Measurements from ENCODE around the gene CAPRIN1.
"Not testable (repeated sequence)": the region's sequence is repeated elsewhere in the genome, so short reads cannot be mapped to it uniquely, and the experiment has no call there.

Gene CAPRIN1

DNA sequence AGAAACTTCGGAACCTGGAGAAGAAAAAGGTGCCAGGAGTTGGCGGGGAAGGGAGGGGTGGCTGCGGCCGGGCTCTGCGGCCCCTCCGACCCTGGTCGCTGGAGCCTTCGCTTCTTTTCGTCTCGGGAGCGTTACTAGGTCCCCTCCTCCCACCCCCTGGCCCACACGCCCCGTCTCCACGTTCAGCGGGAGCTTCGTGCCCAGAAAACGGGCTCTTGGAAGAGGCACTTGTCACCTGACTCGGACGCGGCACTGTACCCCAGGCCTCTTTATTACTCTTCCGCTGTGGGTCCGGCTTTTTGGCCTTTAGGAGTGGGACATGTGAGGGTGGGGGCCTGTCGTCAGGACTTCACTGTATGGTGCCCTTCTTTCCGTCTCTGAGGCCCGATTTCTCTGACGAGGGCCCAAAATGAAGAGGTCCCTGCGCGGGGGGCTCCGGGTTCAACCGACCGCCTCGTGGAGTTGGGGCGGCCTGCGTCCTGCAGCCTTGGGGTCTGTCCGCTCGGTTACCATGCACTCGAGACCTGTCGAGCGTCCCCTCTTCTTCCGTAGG, 1.2 kb downstream of the CAPRIN1 start:
- peak; percentile 35 to 48 for DNase-seq

- DNase-seq: peak; percentile 77 to 84
Observed at GRCh38 chr11:34053161-34053686, 1.7 kb downstream of the CAPRIN1 start.

DNA sequence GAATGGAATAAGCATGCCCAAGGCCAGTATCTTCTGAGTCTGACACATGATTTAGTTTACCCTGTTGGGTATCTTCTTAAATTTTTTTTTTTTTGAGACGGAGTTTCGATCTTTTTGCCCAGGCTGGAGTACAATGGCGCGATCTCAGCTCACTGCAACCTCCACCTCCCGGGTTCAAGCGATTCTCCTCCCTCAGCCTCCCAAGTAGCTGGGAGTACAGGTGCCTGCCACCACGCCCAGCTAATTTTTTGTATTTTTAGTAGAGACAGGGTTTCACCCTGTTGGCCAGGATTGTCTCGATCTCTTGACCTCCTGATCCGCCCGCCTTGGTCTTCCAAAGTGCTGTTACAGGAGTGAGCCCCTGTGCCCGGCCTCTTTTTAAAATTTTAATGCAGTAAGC, 2.8 kb downstream of the CAPRIN1 start:
- not testable (repeated sequence) for DNase-seq

DNA sequence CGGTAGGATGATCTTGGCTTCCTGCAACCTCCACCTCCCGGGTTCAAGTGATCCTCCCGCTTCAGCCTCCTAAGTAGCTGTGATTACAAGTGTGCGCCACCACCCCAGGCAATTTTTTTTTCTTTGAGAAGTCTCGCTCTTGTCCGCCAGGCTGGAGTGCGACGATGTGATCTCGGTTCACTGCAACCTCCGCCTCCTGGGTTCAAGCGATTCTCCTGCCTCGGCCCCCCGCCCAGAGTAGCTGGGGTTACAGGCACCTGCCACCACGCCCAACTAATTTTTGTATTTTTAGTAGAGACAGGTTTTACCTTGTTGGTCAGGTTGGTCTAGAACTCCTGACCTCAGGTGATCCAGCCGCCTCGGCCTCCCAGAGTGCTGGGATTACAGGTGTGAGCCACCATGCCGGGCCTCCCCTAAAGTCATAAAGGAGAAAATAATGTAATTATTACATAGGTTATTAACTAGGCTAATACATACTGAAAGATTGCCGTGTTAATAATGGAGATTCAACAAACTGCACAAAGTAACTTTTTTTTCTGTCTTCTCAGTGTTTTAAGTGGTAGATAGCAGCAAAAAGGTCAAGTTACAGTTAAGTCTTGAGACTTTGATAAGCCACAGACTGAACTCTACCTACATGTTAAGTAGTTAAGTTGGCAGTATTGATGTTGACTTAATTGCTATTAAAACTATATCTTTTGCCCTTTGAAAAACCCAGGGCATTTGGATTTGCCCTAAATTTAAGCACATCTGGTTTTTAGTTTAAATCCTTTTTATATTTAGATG, 3.9 kb downstream of the CAPRIN1 start:
- no peak for DNase-seq

DNA sequence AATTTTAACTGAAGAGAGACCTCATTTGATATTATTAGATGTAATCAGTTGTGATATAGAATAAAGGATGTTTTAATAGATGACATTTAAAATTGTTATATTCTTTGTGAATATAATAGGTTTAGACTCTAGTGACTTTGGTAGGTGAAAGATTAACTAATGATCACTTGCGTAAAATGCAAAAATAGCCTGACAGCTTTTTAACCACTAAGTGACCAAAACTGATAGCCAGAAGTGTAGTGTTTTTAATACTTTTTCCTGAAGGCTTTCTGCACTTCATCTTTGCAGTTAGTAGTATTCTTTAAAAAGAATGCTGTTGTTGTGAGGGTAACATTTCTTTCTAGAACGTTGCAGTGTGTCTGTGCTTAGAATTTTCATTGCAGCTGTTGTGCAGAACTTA, 5.1 kb downstream of the CAPRIN1 start:
- DNase-seq: no peak

DNA sequence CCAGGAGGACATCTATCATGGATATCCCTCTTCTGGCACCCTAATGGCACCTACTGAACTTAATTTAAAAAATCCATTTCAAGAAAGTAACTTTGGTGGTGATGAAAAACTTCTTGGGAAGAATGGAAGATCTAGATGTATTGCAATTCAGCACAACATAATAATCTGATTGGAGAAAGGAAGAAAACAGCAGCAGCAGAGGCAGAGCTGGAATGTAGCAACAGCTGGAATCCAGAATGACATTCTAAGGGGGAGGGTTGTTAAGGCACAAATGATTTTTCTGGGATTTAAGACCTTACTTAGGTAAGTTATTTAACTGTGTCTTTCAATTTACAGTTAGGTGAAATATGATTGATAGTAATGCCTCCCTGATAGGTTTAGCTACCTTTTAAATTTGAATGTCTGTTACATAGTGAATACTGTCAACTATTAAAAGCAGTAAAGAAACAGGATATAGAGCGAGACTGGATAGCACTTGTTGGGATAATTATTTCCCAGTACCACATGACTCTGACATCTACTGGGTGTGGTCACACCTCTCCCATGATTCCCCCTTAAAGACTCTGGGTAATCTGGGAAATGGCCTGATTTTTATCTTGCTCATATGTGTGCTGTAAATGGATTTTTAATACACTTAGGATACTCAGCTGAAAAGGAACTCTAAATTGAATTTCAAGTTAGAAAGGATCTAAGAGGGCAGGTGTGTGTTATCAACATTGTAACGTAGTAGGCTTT, 11.7 kb downstream of the CAPRIN1 start:
- no peak for DNase-seq

DNA sequence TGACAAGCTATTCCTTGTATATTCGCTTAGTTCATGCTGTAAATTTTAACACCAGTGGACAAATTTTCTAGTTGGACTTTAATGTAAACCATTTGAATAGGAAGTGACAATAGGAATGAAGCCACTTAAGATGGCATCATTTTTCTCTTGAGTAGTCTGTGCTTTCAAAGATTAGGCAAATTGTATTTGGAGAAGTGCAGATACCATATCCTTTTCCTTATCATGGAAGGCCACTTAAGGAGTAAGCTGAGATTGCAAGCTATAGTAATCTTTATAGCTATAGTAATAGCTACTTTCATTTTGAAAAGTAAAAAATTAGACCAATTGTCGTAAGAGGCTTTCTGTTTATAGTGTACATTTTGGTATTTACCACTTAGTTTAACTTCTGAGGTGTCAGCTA, 12.8 kb downstream of the CAPRIN1 start:
- no peak for DNase-seq

GRCh38 chr11:34065505-34066203, 14.1 kb downstream of the CAPRIN1 start:
- DNase-seq: peak; percentile 9 to 18

DNA sequence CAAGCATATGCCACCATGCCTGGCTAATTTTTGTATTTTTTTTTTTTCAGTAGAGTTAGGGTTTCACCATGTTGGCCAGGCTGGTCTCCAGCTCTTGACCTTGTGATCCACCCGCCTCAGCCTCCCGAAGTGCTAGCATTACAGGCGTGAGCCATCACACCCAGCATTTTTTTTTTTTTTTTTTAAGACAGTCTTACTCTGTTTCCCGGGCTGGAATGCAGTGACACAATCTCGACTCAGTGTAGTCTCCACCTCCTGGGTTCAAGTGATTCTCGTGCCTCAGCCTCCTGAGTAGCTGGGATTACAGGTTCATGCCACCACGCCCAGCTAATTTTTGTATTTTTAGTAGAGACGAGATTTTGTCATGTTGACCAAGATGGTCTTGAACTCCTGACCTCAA, 15.2 kb downstream of the CAPRIN1 start:
- DNase-seq: not testable (repeated sequence)

DNA sequence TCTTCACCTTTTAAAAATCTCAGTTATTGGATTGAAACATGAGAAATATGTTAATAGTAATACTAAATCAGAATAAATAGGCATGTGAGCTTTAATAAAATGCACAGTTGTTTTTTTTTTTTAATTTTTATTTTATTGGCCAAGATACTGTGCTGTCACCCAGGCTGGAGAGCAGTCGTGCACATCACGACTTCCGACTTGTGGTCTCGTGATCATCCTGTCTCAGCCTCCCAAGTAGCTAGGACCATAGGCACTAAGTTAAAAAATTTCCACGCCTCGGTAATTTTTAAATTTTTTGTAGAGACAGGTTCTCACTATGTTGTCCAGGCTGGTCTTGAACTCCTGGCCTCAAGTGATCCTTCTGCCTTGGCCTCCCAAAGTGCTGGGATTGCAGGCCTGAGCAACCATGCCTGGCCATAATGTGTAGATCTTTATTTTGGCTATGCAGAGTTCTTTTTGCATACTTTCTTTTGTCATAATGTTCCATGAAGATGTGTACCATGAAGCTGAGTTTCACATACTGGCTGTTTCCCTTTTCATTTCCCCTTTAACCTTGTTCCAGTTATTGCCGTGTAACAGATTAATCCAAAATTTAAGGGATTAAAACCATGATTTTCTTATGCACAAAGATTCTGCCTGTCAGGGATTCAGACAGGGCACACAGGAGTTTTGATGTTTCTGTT, 16.0 kb downstream of the CAPRIN1 start:
- no peak for DNase-seq

- no peak for DNase-seq
Observed at GRCh38 chr11:34068111-34068510, 16.6 kb downstream of the CAPRIN1 start.

DNA sequence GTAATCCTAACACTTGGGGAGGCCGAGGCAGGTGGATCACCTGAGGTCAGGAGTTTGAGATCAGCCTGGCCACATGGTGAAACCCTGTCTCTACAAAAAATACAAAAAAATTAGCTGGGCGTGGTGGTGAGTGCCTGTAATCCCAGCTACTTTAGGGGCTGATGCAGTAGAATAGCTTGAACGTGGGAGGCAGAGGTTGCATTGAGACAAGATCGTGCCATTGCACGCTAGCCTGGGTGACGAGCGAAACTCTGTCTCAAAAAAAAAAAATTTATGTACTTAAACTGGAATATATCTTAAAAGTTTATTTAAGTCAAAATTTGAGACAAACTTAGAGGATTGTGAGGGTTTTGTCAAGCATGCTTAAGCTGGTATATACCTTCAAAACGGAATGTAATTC, 19.8 kb downstream of the CAPRIN1 start:
- not testable (repeated sequence) for DNase-seq

DNA sequence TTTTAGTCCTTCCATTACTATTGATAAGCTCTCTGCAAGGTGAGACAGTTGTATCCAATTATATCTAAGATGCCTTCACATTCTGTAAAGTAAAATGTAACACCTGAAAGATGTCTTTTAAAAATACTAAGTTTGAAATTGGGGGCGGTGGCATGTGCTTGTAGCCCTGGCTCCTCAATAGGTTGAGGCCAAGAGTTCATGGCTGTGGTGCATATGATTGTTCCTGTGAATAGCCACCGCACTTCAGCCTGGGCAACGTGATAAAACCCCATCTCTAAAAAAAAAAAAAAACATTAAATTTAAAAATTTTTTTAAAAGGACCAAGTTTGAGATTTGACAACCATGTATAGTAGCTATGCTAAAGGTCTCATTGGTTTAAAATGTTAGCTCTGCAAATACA, 20.5 kb downstream of the CAPRIN1 start:
- DNase-seq: no peak

GRCh38 chr11:34072832-34073231, 21.3 kb downstream of the CAPRIN1 start:
- DNase-seq: no peak

- no peak for DNase-seq
Observed at GRCh38 chr11:34074391-34074790, 22.9 kb downstream of the CAPRIN1 start.

GRCh38 chr11:34075178-34075820, 23.8 kb downstream of the CAPRIN1 start:
- no peak for DNase-seq

DNA sequence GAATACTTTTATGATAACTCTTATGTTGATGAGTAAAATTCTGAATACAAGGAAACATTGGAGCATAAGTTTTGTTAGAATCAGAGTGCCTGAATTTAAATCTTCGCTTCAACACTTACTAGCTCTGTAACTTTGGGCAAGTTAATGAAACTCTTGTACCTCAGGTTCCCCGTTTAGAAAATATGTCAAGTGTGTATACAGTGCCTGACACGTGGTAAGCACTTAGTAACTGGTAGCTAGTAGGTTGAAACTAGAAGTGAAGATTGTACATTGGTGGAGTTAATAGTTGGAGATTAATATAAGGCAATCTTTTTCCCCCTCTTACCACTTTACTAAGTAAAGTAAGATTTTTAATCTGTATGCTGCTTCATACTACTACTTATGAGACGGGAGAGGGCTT, 29.1 kb downstream of the CAPRIN1 start:
- DNase-seq: no peak

DNA sequence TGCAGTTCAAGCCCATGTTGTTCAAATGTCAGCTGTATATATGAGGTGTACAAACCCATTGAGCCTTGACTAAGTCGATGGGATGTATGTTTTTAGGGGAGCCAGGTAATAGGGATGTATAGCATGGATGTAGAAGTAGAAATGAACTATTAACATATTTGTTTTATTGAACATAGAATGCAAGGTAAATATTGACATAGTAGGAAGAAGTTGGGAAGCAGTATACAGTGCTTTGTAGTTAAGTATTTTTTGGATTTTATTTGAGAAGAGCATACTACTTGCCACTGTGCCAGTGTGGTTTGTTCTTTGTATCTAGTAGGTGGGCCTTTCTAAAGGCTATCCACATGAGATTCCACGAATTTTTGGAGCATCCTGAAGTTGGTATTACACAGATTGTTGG, 33.1 kb downstream of the CAPRIN1 start:
- DNase-seq: no peak

DNA sequence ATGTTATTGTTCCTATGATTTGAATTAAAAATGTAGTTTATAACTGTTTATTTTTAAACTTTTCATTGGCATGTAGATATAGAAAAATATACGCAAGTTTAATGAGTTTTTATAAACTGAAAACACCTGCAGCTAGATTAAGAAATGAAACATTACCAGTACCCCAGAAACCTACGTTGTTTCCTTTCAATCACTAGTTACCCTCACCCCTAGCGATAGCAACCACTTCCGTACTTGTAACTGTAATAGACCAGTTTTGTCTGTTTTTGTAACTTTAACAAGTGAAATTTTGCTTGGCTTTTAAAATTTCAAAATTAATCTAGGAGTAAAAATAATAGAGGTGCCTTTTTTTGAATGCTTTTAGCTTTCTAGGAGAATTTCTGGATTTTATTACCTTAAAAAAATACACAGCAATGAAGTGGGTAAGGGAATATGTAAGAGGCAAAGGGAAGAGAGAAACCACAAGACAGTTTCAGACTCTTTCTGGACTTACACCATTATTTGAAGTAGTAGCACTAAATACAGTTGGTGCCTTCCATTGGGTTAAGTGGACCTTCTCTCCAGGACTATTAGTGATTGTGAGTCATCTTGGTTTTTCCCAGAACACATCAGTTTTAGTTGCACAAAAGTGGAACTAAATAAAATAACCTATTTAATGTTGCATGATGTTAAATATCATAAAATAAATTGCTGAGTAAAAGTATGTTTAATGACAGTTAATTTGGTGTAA, 35.2 kb downstream of the CAPRIN1 start:
- no peak for DNase-seq

DNA sequence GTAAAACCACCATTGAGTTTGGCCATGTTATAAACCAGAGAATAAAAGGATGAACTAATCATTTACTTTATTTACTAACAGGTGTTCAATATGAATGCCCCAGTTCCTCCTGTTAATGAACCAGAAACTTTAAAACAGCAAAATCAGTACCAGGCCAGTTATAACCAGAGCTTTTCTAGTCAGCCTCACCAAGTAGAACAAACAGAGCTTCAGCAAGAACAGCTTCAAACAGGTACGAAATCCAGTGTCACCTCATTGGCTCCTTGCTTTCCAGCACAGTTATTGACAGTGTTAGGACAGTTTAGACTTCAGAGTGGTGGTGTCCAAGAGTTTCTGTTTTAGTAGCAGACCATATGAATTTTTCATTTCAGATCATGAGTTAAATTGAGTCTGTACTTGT, 40.3 kb downstream of the CAPRIN1 start:
- no peak for DNase-seq

DNA sequence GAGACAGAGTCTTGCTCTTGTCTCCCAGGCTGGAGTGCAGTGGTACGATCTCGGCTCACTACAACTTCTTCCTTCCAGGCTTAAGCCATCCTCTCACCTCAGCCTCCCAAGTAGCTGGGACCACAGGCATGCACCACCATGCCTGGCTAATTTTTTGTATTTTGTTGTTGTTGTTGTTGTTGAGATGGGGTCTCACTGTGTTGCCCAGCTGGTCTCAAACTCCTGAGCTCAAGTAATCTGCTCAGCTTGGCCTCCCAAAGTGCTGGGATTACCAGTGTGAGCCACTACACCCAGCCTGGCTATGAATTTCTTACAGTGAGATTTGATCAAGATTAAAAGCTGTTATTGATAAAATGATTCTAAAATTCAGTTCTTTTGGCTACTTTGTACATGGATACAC, 43.4 kb downstream of the CAPRIN1 start:
- DNase-seq: not testable (repeated sequence)
